OCI-LY7 (cell line): ENCODE results near the gene MAGEB17. TPM values are rescaled to one million over a fixed set of nuclear protein-coding genes. Genes with fewer than 3 reads are reported as not detected.

Experiments used
- BruUV-seq: library from RNA; stranded (reverse); fragments of 400-500 nt; replicated peaks from 2 replicates; lab custom pipeline; 2021; lab: Mats Ljungman, UMichigan
- CTCF ChIA-PET: fragments of 300-600 bp; sonication (Branson Sonifier 250); formaldehyde crosslinking; loops from one replicate; lab custom pipeline; 2022; ENCODE audit warnings: antibody characterized with exemption; ENCODE audit not compliant: unreplicated experiment; lab: Charles Lee
- POLR2A ChIA-PET: fragments of 300-600 bp; sonication (Branson Sonifier 250); formaldehyde crosslinking; loops from one replicate; lab custom pipeline; 2022; ENCODE audit warnings: antibody characterized with exemption; lab: Charles Lee
- DNase-seq: peaks from one replicate; pipeline ENCODE4 v3.0.0-alpha.2; 2015; ENCODE audit warnings: low spot score
- H2AFZ ChIP-seq: fragments of 200-600 bp; sonication (generic), shearing (Covaris generic); 2 replicates; pipeline ENCODE4 v1.6.1; 2014; ENCODE audit warnings: mild to moderate bottlenecking, antibody characterized with exemption, low read length, moderate library complexity
- H3K27ac ChIP-seq: fragments of 200-600 bp; sonication (generic); 2 replicates; pipeline ENCODE4 v1.5.1; 2014; ENCODE audit warnings: mixed run types, low read depth, mild to moderate bottlenecking, moderate library complexity, low read length, inconsistent platforms; ENCODE audit not compliant: poor library complexity, severe bottlenecking
- H3K36me3 ChIP-seq: fragments of 200-600 bp; sonication (generic); 2 replicates; pipeline ENCODE4 v1.6.1; 2014; ENCODE audit warnings: mild to moderate bottlenecking, antibody characterized with exemption, low read length, moderate library complexity, mixed read lengths; ENCODE audit not compliant: insufficient read depth
- H3K4me1 ChIP-seq: fragments of 200-600 bp; sonication (generic); 2 replicates; pipeline ENCODE4 v1.5.1; 2014; ENCODE audit warnings: mild to moderate bottlenecking, low read length; ENCODE audit not compliant: insufficient read depth, poor library complexity, severe bottlenecking
- H3K4me2 ChIP-seq: fragments of 200-600 bp; sonication (generic); 2 replicates; pipeline ENCODE4 v1.6.1; 2014; ENCODE audit warnings: mild to moderate bottlenecking, low read length
- H3K4me3 ChIP-seq: fragments of 200-600 bp; sonication (generic); 2 replicates; pipeline ENCODE4 v1.5.1; 2014; ENCODE audit warnings: mild to moderate bottlenecking, low read depth, low read length; ENCODE audit not compliant: poor library complexity, severe bottlenecking
- H3K79me2 ChIP-seq: fragments of 200-600 bp; sonication (generic); 2 replicates; pipeline ENCODE4 v1.6.1; 2016; ENCODE audit warnings: low read depth, mild to moderate bottlenecking, low read length, moderate library complexity, mixed read lengths; ENCODE audit not compliant: insufficient read depth
- H3K9me2 ChIP-seq: fragments of 200-600 bp; sonication (generic); 2 replicates; pipeline ENCODE4 v1.6.1; 2016; ENCODE audit warnings: mild to moderate bottlenecking, low read length, mixed read lengths; ENCODE audit not compliant: insufficient read depth
- H3K9me3 ChIP-seq: fragments of 200-600 bp; sonication (generic); 2 replicates; pipeline ENCODE4 v1.6.1; 2014; ENCODE audit warnings: mild to moderate bottlenecking, mixed run types, low read length, mixed read lengths
- H4K20me1 ChIP-seq: fragments of 200-600 bp; sonication (generic); 2 replicates; pipeline ENCODE4 v1.6.1; 2014; ENCODE audit warnings: mild to moderate bottlenecking, antibody characterized with exemption, low read length, moderate library complexity, mixed read lengths; ENCODE audit not compliant: insufficient read depth
- EZH2phosphoT487 ChIP-seq: fragments of 200-600 bp; sonication (generic); IDR thresholded peaks from 2 replicates; pipeline ENCODE4 v1.6.1; 2018; ENCODE audit warnings: low read depth, borderline replicate concordance, mild to moderate bottlenecking, mixed run types, antibody characterized with exemption, low read length, moderate library complexity, mixed read lengths
- intact Hi-C: fragments of 100-400 bp; cut with micrococcal nuclease; formaldehyde crosslinking; loops from one replicate; pipeline ENCODE4 v1.10.0; 2022; ENCODE audit not compliant: unreplicated experiment
- total RNA-seq, 2 experiments: library from RNA; depleted of rRNA in 1 of 2; stranded (reverse); fragments of >200 nt in 1 of 2; shearing (Covaris generic) in 1 of 2; gene quantifications; 2 replicates each; pipeline ENCODE4 v1.2.3, GENCODE V29; 2014 to 2022
- TF ChIP-seq, protein P1 (sequence below): fragments of 200-600 bp; sonication (generic); conservative IDR thresholded peaks from 2 replicates; pipeline ENCODE4 v1.5.1; 2014; ENCODE audit warnings: mild to moderate bottlenecking, antibody characterized with exemption, low read length, moderate library complexity, mixed read lengths

Gene MAGEB17
- total RNA-seq, 2 experiments from 2014 or later, result not detected

DNA sequence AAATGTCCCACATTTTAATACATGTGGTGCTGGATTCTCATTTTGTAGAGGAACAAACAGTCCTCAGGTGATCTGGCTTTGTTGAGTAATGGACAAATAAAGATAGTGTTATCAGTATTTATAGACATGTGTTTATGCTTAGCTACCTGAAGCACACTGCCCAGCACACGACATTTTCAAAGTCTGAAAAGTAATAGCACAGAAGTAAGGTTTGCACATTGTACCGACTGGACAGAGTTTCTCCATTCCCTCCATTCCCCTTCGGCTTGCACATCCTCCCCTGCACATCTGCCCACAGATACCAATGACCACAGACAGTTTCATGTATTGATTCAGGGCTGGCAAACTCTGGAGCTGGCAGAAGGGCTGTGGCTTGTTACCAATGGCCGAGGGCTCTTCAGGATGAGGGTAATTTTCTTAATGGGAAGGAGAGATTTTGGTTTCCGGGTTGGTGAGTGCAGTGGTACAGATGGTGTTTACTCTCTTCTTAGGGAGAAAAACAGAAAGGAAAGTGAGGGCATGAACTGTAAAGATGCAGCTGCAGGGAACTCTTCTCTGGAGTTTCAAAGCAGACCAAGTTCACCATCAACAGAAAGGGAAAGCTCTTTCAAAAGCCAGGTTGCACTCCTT is 41.6 kb upstream of the MAGEB17 start:
- no peak for TF ChIP-seq EZH2phosphoT487
- TF ChIP-seq, protein P1, sequence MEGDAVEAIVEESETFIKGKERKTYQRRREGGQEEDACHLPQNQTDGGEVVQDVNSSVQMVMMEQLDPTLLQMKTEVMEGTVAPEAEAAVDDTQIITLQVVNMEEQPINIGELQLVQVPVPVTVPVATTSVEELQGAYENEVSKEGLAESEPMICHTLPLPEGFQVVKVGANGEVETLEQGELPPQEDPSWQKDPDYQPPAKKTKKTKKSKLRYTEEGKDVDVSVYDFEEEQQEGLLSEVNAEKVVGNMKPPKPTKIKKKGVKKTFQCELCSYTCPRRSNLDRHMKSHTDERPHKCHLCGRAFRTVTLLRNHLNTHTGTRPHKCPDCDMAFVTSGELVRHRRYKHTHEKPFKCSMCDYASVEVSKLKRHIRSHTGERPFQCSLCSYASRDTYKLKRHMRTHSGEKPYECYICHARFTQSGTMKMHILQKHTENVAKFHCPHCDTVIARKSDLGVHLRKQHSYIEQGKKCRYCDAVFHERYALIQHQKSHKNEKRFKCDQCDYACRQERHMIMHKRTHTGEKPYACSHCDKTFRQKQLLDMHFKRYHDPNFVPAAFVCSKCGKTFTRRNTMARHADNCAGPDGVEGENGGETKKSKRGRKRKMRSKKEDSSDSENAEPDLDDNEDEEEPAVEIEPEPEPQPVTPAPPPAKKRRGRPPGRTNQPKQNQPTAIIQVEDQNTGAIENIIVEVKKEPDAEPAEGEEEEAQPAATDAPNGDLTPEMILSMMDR, result no peak
- ChIA-PET CTCF (no interaction called here), POLR2A (interaction anchor here (0.7 kb wide), 1 partner anchor 24 kb away, joined by 3 read pairs; no protein-coding TSS in a partner anchor)
- Histone ChIP-seq H3K27ac (peak overlapping the region; percentile 8), H3K79me2 (no peaks in the 10 kb centered on the region), H4K20me1 (no peaks in the 10 kb centered on the region), H3K9me2 (no peaks in the 10 kb centered on the region), H3K4me1 (peaks cover 59% of the 10 kb centered on the region), H3K4me2 (peak overlapping the region; percentile 41), H3K9me3 (no peaks in the 10 kb centered on the region), H3K36me3 (no peaks in the 10 kb centered on the region), H2AFZ (peak overlapping the region; percentile 87; the same call in 1 of the 2 replicates), H3K4me3 (peak overlapping the region; percentile 38)
- no TSS peak for BruUV-seq
- intact Hi-C loops, result no loop called here
- no peak for DNase-seq

GRCh38 chrX:16130707-16131106 is 36.6 kb upstream of the MAGEB17 start:
- Histone ChIP-seq H3K9me2 (no peaks in the 10 kb centered on the region), H3K4me1 (peaks cover 15% of the 10 kb centered on the region), H3K9me3 (no peaks in the 10 kb centered on the region), H3K4me3 (no peak overlapping the region), H4K20me1 (no peaks in the 10 kb centered on the region), H3K27ac (no peak overlapping the region), H3K79me2 (no peaks in the 10 kb centered on the region), H3K4me2 (no peak overlapping the region), H3K36me3 (no peaks in the 10 kb centered on the region), H2AFZ (no peak overlapping the region)
- DNase-seq, result no peak
- CTCF ChIA-PET, result no interaction called here
- BruUV-seq, result no TSS peak
- intact Hi-C loops, result no loop called here
- TF ChIP-seq, protein P1, result no peak
- no peak for TF ChIP-seq EZH2phosphoT487
- POLR2A ChIA-PET, result interaction anchor here (0.7 kb wide), 1 partner anchor 45 kb away, joined by 3 read pairs; no protein-coding TSS in a partner anchor

DNA sequence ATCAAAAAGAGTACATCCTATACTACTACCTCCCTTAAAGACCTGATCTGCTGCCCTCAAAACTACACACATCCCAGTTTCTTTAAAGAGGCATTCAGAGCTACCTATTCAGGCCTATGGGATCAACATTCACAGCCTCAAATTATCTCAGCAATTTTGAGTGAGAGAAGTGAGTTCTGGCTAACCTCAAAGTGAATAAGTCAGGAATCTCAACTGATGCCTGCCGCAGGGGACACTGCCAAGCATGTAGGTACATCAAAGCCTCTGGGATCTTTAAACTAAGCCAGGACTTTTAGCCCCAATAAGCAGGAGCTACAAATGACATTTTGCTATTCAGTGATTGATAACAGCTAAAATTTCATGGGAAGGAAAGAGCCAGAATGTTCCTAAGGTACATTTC is 32.3 kb upstream of the MAGEB17 start:
- ChIA-PET POLR2A (interaction anchor here (1.0 to 1.5 kb wide), 2 partner anchors 111 to 357 kb away, joined by 3 read pairs; no protein-coding TSS in a partner anchor), CTCF (no interaction called here)
- Histone ChIP-seq H2AFZ (no peak overlapping the region), H3K9me2 (no peaks in the 10 kb centered on the region), H3K27ac (no peak overlapping the region), H3K4me1 (peaks cover 23% of the 10 kb centered on the region), H3K4me3 (no peak overlapping the region), H4K20me1 (no peaks in the 10 kb centered on the region), H3K79me2 (no peaks in the 10 kb centered on the region), H3K4me2 (no peak overlapping the region), H3K9me3 (no peaks in the 10 kb centered on the region), H3K36me3 (no peaks in the 10 kb centered on the region)
- TF ChIP-seq, protein P1, result no peak
- no peak for TF ChIP-seq EZH2phosphoT487
- intact Hi-C loops, result no loop called here
- no peak for DNase-seq
- BruUV-seq, result no TSS peak
